ENCODE measurements around the gene SLC44A3.
"Not testable (repeated sequence)": the region's sequence is repeated elsewhere in the genome, so short reads cannot be mapped to it uniquely, and the experiment has no call there.

SLC44A3 gene

DNA sequence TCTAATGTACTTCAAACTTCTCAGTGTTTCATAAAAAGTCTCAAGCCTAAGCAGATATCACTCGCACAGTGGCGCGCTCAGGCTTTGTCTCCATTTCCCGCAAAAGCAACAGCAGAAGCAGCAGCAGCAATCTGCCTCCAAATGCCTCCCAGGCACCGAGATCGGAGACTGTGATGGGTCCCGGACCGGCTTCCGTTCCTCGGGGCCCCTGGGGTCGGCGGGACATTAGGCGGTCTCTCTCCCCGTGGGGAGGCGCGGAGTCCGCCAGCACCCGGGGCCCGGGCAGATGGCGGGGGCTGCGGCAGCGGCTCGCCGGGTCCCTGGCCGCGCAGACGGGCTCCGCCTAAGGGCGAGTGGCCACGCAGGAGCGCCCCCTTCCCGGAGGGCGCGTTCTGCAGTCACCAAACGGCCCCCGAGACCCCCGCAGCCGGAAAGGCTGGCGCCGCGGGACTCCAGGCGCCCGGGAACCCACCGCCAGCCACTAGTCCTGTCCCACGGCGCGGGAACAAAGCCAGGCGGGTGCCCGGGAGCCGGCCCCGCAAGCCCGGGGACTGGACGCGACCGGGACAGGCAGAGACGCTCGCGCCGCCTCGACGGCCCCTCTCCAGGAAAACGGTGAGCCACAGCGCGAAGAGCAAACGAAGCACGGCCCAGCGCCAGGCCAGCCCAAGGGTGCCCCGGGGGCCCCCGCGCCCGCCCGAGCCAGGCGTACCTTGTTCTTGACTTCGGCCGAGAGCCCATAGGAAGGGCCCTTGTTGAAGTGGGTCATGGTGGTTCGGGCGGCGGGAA, 106.2 kb downstream of the SLC44A3 start:
- CTCF ChIA-PET, result no interaction called here

DNA sequence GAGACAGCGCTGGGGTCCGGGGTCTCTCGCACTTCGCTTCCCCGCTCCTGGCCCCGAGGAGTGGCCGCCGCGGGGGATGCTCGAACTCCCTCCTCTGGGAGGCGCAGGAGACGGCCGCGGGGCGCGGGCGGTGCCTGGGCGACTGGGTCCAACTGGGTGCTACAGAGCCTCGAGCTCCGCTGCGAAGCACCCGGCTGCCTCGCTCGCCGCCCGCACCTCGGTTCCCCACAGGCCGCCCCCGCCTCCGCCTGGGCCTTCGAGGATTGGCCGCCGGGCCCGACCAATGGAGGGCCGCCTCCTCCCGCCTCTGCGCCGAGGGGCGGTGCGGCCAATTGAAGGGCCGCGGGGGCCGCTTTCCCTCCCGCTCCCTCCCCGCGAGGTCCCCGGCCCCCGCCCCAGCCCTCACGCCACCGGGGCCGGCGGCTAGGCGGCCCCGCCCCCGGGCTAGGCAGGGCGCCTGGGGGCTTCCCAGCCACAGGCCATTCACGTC, 106.8 kb downstream of the SLC44A3 start, which contains the start of gene CNN3:
Gene CNN3 (minus strand): TSS at position 196 of the 490 bp plus-strand sequence. CDS start 216 bp downstream, outside the sequence.
- peak within 1 kb of the TSS; percentile 81 for H3K4me3 Mint-ChIP-seq
- no peaks in the 10 kb centered on the region for H3K9me3 Mint-ChIP-seq
- H3K27me3 Mint-ChIP-seq, result peaks cover 49% of the 10 kb centered on the region
- H3K4me1 Mint-ChIP-seq, result peaks cover 22% of the 10 kb centered on the region
- H3K36me3 Mint-ChIP-seq, result peaks cover 2% of the 10 kb centered on the region
- H3K27ac Mint-ChIP-seq, result no peak within 1 kb of the TSS
- CTCF ChIA-PET, result no interaction called here
- peak; percentile 77 for DNase-seq

More for the DNA sequence above, 106.2 kb downstream of the SLC44A3 start:
- peaks cover 49% of the 10 kb centered on the region for H3K27me3 Mint-ChIP-seq
- H3K4me1 Mint-ChIP-seq, result peaks cover 22% of the 10 kb centered on the region
- H3K9me3 Mint-ChIP-seq, result no peaks in the 10 kb centered on the region
- H3K27ac Mint-ChIP-seq, result no peak overlapping the region
- peaks cover 2% of the 10 kb centered on the region for H3K36me3 Mint-ChIP-seq
- DNase-seq, result peak; percentile 46
- peak overlapping the region; percentile 81 for H3K4me3 Mint-ChIP-seq

DNA sequence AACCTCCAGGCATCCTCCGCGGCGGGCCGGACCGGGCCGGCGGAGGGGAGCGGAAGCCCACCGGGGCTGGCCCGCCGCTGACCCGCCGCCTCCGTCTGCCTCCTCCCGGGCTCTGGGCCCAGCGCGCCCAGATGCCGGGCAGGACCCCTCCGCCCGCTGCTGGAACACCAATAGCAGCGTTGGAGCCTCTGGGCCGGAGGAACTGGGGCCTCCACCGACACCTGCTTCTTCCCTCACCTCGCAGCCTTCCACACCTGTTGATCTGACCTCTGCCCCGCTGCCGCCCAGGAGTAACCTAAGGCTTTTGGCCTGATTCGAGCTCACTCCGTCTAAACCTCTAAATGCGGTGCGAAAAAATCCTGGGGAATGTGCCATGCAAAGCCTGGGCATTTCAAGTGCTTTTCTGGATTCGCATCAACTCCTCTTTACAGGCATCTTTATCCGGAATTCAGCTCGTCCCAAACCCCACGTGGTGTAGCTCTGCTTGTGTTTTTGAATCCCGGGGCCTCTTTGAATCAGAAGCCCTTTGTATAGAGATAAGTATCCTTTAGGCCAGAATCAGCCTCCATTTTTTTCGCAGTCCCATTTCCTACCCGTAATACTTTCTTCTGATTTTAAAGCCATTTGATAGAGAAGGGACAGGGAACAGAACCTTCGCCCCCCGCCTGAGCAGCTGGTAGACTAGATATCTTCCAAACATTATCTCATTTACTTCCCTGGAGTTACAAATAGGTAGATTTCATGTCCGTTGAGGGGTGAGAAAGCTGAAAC, 107.4 kb downstream of the SLC44A3 start:
- no peaks in the 10 kb centered on the region for H3K9me3 Mint-ChIP-seq
- peak overlapping the region; percentile 68 for H3K4me3 Mint-ChIP-seq
- peaks cover 2% of the 10 kb centered on the region for H3K36me3 Mint-ChIP-seq
- peaks cover 49% of the 10 kb centered on the region for H3K27me3 Mint-ChIP-seq
- no peak overlapping the region for H3K27ac Mint-ChIP-seq
- peaks cover 22% of the 10 kb centered on the region for H3K4me1 Mint-ChIP-seq
- DNase-seq, result no peak
- CTCF ChIA-PET, result interaction anchor here (0.9 kb wide), 1 partner anchor 8 kb away, joined by 4 read pairs; no protein-coding TSS in a partner anchor

DNA sequence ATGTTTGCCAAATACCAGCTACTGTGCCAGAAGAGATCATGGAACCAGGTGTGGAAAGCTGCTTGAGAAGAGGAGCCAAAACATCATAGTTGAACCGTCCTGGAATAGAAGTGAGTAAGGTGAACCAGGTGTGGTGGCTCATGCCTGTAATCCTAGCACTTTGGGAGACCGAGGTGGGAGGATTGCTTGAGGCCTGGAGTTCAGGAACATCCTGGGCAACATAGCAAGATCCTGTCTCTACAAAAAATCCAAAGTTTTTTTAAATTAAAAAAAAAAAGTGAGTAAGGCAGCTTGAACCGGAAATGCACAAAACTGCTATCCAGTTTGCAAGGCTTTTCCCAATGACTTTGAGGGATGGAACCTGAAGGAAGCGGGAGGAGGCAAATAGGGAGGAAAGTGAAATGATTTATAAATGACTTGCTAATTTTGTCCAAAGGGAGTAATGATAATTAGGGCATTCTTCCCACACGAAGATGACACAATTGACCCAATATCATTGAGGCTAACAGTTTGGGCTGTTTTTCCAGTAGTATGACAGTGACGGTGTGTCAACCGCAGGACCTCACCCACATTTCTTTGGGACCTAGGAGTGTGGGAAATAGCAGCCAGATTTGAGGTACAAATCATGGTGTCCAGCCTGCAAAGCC, 108.3 kb downstream of the SLC44A3 start:
- CTCF ChIA-PET, result interaction anchor here (0.9 kb wide), 1 partner anchor 8 kb away, joined by 4 read pairs; no protein-coding TSS in a partner anchor
- no peak for DNase-seq
- Mint-ChIP-seq H3K27ac (no peak overlapping the region), H3K4me3 (no peak overlapping the region), H3K36me3 (peaks cover 2% of the 10 kb centered on the region), H3K9me3 (no peaks in the 10 kb centered on the region), H3K27me3 (peaks cover 53% of the 10 kb centered on the region), H3K4me1 (peaks cover 18% of the 10 kb centered on the region)

DNA sequence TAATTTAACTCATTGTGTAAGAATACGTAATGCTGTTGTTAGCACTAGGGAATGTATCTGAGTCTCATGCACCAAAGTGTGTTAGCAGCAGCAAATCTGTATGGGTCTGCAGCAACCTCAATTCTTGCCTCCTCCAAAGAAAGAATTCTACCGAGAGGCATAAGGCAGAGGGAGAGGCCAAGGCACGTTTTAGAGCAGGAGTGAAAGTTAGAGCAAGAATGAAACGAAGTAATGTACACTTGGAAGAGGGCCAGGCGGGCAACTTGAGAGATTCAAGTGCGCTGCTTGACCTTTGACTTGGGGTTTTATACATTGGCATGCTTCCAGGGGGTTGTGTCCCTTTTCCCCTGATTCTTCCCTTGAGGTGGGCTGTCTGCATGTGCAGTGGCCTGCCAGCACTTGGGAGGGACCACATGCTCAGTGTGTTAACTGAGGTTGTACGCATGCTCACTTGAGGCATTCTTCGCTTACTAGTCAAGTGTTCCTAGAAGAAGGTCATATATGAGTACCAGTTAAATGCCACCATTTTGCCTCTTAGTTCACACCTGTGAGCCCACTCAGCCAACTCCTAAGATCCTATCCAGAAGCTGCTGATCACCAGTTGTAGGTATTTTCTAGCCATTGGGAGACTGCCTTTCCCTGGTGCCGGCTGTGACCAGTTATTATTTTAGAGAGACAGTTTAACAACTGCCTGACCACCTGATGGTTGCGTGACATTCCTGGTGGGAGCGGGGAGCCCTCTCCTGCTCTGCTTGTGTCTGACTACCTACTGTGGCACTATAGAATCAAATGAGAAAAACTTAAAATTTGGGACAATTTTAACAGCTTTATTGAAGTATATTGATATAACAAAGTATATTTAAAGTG, 109.4 kb downstream of the SLC44A3 start:
- no peak for DNase-seq
- CTCF ChIA-PET, result no interaction called here
- Mint-ChIP-seq H3K36me3 (peaks cover 2% of the 10 kb centered on the region), H3K4me3 (no peak overlapping the region), H3K27ac (no peak overlapping the region), H3K4me1 (peaks cover 15% of the 10 kb centered on the region), H3K9me3 (no peaks in the 10 kb centered on the region), H3K27me3 (peaks cover 47% of the 10 kb centered on the region)

DNA sequence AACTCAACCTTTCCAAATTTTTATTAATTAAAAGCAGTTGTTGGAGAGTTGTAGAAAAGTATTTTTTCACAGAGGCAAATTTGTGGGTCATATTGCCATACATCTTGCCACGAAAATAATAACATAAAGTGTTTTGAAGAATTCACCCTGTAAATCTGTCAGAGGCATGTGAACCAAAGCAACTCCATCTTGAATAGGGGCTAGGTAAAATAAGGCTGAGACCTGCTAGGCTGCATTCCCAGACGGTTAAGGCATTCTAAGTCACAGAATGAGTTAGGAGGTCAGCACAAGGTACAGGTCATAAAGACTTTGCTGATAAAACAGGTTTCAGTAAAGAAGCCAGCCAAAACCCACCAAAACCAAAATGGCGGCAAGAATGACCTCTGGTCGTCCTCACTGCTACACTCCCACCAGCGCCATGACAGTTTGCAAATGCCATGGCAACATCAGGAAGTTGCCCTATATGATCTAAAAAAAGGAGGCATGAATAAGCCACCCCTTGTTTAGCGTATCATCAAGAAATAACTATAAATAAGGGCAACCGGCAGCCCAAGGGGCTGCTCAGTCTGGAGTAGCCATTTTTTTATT, 111.2 kb downstream of the SLC44A3 start:
- peaks cover 38% of the 10 kb centered on the region for H3K27me3 Mint-ChIP-seq
- no peak overlapping the region for H3K4me3 Mint-ChIP-seq
- no peaks in the 10 kb centered on the region for H3K9me3 Mint-ChIP-seq
- no peak for DNase-seq
- no peak overlapping the region for H3K27ac Mint-ChIP-seq
- H3K36me3 Mint-ChIP-seq, result no peaks in the 10 kb centered on the region
- H3K4me1 Mint-ChIP-seq, result peaks cover 8% of the 10 kb centered on the region
- CTCF ChIA-PET, result no interaction called here

DNA sequence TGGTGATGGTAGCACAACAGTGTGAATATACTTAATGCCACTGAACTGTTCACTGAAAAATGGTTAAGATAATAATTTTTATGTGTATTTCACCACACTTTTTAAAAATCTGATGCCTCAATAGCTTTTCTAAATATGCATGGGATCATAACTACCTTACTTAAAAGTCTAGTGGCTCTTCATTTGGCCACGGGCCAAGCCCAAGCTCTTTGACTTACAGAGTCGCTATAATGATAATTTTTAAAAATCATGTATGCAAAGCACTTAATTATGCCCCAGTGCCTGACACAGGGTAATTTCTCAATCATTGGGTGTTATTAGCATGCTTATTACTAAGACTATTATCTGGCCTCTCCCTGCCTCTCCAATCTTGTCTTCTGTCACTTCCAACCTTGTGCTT, 114.4 kb downstream of the SLC44A3 start:
- Mint-ChIP-seq H3K27ac (no peak overlapping the region), H3K4me3 (no peak overlapping the region), H3K9me3 (no peaks in the 10 kb centered on the region), H3K36me3 (no peaks in the 10 kb centered on the region), H3K4me1 (peaks cover 5% of the 10 kb centered on the region), H3K27me3 (peaks cover 17% of the 10 kb centered on the region)
- CTCF ChIA-PET, result no interaction called here
- no peak for DNase-seq

DNA sequence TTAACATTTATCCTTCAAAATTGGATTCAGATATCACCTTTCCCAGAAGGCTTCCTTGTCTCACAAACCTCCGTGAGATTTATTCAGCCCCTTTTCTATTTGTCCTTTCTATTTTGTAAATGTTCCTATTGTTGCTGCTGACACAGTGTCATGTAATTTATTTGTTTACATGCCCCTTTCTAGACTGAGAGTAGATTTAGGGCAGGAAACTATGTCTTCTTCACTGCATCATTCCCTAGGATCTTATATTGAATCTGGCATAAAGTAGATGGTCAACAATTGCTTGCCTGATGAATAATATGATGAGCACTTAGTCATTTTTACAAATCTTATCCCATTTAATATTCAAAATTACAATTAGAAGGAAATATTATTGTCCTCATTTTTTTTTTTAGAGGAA, 114.9 kb downstream of the SLC44A3 start:
- H3K27me3 Mint-ChIP-seq, result peaks cover 14% of the 10 kb centered on the region
- H3K36me3 Mint-ChIP-seq, result no peaks in the 10 kb centered on the region
- CTCF ChIA-PET, result no interaction called here
- no peak for DNase-seq
- H3K9me3 Mint-ChIP-seq, result no peaks in the 10 kb centered on the region
- no peak overlapping the region for H3K4me3 Mint-ChIP-seq
- no peak overlapping the region for H3K27ac Mint-ChIP-seq
- H3K4me1 Mint-ChIP-seq, result peaks cover 5% of the 10 kb centered on the region

DNA sequence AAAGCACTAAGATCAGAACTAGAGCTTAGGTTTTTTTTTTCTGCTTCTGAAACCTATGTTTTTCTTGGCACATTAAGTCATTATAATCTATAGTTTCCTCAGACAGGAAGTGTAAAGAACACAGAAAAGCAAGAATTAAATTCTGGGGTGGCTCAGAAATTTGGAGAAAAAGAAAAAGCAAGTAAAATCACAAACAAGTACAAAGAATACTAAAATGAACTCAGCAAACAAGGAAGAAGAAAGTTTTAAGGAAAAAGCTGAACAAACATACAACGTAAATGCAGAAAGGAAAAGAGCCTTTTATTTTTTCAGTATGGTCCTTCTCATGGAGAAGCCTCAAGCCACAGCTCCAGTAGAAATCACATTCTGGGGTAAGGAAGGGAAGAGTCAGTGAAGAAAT, 115.3 kb downstream of the SLC44A3 start:
- H3K9me3 Mint-ChIP-seq, result no peaks in the 10 kb centered on the region

DNA sequence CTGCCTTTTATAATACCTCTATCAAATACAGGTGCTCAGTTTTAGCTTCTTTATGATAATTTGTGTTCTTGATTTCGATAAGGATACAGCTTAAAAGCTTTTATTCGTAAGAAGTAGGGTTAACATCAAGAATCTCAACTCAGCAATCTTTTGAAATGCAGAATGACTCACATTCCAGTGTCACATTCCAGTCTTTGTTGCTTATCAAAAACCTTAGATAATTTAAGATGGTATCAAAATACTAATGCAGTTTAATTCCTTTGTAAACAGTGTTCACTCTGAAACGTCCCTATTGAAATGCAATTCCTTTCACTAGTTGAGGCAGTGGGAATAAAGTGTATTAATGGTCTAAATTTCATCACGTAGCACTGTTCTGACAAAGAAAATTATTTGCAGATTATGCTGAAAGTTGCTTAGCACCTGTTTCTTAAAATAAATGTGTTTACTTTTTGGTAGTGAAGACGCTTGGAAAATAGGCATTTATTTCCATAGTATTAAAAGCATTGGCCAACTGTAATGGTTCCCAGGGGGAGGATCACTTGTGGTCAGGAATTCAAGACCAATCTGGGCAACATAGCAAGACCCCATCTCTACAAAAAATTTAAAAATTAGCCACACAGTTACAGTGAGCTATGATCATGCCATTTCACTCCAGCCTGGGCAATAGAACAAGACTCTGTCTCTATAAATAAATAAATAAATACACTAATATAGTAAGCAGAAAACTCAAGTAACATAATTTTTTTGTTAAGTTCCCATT, 116.9 kb downstream of the SLC44A3 start:
- CTCF ChIA-PET, result no interaction called here
- H3K36me3 Mint-ChIP-seq, result no peaks in the 10 kb centered on the region
- no peak overlapping the region for H3K4me3 Mint-ChIP-seq
- H3K27ac Mint-ChIP-seq, result no peak overlapping the region
- no peak for DNase-seq
- H3K9me3 Mint-ChIP-seq, result no peaks in the 10 kb centered on the region
- H3K27me3 Mint-ChIP-seq, result peaks cover 18% of the 10 kb centered on the region
- H3K4me1 Mint-ChIP-seq, result peaks cover 5% of the 10 kb centered on the region

More for the DNA sequence above, 115.3 kb downstream of the SLC44A3 start:
- Mint-ChIP-seq H3K27me3 (peaks cover 14% of the 10 kb centered on the region), H3K27ac (no peak overlapping the region), H3K36me3 (no peaks in the 10 kb centered on the region), H3K4me1 (peaks cover 5% of the 10 kb centered on the region), H3K4me3 (no peak overlapping the region)
- no peak for DNase-seq
- CTCF ChIA-PET, result no interaction called here

DNA sequence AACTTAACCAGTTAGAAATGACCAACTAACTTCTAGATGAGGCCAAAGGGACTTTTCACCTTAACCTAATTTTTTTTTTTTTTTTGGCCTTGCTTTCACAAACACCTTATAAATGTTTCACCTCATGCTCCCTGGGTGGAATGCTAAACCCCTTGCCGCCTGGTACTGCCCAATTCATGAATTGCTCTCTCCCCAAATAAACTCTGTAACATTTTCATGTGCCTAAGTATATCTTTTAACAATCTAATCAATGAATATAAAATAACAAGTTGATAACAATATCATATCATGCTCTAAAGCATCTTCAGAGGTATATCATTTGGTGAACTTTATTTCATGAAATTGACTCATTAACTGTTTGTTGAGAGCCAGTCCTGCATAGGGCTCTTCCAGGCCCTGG, 117.7 kb downstream of the SLC44A3 start:
- DNase-seq, result no peak
- Mint-ChIP-seq H3K9me3 (no peaks in the 10 kb centered on the region), H3K27me3 (peaks cover 17% of the 10 kb centered on the region), H3K4me1 (peaks cover 5% of the 10 kb centered on the region), H3K27ac (no peak overlapping the region), H3K4me3 (no peak overlapping the region), H3K36me3 (no peaks in the 10 kb centered on the region)
- CTCF ChIA-PET, result no interaction called here

DNA sequence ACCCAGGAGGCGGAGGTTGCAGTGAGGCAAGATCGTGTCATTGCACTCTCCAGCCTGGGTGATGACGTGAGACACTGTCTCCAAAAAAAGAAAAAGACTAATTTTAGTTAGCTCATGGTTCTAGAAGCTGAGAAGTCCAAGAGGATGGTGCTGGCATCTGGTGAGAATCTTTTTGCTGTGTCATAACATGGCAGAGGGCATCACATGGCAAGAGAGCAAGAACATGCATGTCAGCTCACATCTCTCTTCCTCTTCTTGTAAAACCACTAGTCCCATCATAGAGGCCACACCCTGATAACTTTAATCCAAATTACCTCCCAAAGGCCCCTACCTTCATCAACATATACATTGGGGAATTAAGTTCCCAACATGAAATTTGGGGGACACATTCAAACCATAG, 120.6 kb downstream of the SLC44A3 start:
- no peak overlapping the region for H3K27ac Mint-ChIP-seq
- no peaks in the 10 kb centered on the region for H3K36me3 Mint-ChIP-seq
- peaks cover 2% of the 10 kb centered on the region for H3K4me1 Mint-ChIP-seq
- no peaks in the 10 kb centered on the region for H3K9me3 Mint-ChIP-seq
- DNase-seq, result no peak
- H3K4me3 Mint-ChIP-seq, result no peak overlapping the region
- peaks cover 25% of the 10 kb centered on the region for H3K27me3 Mint-ChIP-seq
- CTCF ChIA-PET, result no interaction called here

DNA sequence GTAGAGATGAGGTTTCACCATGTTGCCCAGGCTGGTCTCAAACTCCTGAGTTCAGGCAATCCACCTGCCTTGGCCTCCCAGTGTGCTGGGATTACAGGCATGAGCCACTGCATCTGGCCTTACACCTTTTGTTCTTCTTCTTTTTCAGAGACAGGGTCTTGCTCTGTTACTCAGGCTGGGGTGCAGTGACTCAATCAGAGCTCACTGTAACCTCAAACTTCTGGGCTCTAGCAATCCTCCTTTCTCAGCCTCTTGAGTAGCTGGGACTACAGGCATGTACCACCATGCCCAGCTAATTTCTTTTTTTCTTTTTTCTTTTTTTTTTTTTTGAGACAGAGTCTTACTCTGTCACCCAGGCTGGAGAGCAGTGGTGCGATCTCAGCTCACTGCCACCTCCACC, 121.3 kb downstream of the SLC44A3 start:
- DNase-seq, H3K36me3 Mint-ChIP-seq, H3K4me1 Mint-ChIP-seq, H3K27ac Mint-ChIP-seq, H3K4me3 Mint-ChIP-seq, CTCF ChIA-PET, H3K9me3 Mint-ChIP-seq: not testable (repeated sequence)
- H3K27me3 Mint-ChIP-seq, result peaks cover 20% of the 10 kb centered on the region
